Neural cell (in vitro differentiated cells): ENCODE data around the gene SERAC1.

ENCODE experiments used
- EP300 ChIP-seq: fragments of 450-650 bp; conservative IDR thresholded peaks from 2 replicates; pipeline ENCODE4 v1.6.1; 2014; ENCODE audit warnings: antibody characterized with exemption, mild to moderate bottlenecking, moderate library complexity; ENCODE audit not compliant: poor library complexity, severe bottlenecking
- MXI1 ChIP-seq: fragments of 450-650 bp; conservative IDR thresholded peaks from 2 replicates; pipeline ENCODE4 v1.6.1; 2014; ENCODE audit warnings: antibody characterized with exemption, mild to moderate bottlenecking; ENCODE audit not compliant: poor library complexity, severe bottlenecking
- POLR2AphosphoS5 ChIP-seq: IDR thresholded peaks from 2 replicates; pipeline ENCODE4 v1.6.1; 2012
- TF ChIP-seq, protein P1 (sequence below): fragments of 450-650 bp; IDR thresholded peaks from 2 replicates; pipeline ENCODE4 v1.5.1; 2014; ENCODE audit warnings: antibody characterized with exemption, mild to moderate bottlenecking, moderate library complexity; ENCODE audit not compliant: poor library complexity, severe bottlenecking
- TF ChIP-seq, protein P2 (sequence below): IDR thresholded peaks from 2 replicates; pipeline ENCODE4 v1.6.1; 2012; ENCODE audit warnings: borderline replicate concordance

DNA sequence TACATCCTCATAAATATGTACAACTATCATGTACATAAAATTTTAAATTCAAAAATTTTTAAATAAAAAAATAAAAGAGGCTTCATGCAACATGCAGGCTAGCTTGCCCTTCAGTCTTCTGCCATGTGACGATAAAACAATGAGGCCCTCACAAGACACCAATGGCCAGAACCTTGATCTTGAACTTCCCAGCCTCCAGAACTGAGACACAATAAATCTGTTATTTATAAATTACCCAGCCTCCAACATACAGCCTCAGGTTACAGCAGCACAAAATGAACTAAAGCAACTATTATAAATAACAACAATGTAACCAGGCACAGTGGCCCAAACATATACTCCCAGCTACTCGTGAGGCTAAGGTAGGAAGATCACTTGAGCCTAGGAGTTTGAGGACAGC is 42.8 kb downstream of the SERAC1 start:
- TF ChIP-seq, protein P1, sequence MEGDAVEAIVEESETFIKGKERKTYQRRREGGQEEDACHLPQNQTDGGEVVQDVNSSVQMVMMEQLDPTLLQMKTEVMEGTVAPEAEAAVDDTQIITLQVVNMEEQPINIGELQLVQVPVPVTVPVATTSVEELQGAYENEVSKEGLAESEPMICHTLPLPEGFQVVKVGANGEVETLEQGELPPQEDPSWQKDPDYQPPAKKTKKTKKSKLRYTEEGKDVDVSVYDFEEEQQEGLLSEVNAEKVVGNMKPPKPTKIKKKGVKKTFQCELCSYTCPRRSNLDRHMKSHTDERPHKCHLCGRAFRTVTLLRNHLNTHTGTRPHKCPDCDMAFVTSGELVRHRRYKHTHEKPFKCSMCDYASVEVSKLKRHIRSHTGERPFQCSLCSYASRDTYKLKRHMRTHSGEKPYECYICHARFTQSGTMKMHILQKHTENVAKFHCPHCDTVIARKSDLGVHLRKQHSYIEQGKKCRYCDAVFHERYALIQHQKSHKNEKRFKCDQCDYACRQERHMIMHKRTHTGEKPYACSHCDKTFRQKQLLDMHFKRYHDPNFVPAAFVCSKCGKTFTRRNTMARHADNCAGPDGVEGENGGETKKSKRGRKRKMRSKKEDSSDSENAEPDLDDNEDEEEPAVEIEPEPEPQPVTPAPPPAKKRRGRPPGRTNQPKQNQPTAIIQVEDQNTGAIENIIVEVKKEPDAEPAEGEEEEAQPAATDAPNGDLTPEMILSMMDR: no peak
- TF ChIP-seq, protein P2, sequence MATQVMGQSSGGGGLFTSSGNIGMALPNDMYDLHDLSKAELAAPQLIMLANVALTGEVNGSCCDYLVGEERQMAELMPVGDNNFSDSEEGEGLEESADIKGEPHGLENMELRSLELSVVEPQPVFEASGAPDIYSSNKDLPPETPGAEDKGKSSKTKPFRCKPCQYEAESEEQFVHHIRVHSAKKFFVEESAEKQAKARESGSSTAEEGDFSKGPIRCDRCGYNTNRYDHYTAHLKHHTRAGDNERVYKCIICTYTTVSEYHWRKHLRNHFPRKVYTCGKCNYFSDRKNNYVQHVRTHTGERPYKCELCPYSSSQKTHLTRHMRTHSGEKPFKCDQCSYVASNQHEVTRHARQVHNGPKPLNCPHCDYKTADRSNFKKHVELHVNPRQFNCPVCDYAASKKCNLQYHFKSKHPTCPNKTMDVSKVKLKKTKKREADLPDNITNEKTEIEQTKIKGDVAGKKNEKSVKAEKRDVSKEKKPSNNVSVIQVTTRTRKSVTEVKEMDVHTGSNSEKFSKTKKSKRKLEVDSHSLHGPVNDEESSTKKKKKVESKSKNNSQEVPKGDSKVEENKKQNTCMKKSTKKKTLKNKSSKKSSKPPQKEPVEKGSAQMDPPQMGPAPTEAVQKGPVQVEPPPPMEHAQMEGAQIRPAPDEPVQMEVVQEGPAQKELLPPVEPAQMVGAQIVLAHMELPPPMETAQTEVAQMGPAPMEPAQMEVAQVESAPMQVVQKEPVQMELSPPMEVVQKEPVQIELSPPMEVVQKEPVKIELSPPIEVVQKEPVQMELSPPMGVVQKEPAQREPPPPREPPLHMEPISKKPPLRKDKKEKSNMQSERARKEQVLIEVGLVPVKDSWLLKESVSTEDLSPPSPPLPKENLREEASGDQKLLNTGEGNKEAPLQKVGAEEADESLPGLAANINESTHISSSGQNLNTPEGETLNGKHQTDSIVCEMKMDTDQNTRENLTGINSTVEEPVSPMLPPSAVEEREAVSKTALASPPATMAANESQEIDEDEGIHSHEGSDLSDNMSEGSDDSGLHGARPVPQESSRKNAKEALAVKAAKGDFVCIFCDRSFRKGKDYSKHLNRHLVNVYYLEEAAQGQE: no peak
- no peak for TF ChIP-seq EP300
- no peak for TF ChIP-seq POLR2AphosphoS5
- TF ChIP-seq MXI1: no peak
